ENCODE results near the gene LYPD6.

Gene LYPD6

DNA sequence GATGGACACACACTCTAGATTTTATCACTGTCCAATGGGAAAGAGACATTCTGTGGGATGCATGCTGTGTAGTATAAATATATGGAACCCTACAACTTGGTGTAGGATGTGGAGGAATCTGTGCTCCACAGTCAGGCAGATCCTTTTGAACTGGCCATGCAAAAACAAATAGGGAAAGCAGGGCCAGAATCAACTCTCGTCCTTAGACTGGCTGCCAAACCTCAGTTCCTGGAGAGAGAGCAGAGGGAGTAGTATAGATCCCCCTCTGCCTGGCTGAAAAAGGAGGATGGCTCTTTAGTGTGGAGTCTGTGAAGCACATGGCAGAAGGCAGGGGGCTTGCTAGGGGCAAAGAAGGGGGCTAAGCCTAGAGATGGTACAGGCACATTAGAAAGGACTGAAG is 84.7 kb downstream of the LYPD6 start:
- no peak for TF ChIP-seq ZFP37 (tag by site-specific recombination; IDR thresholded peaks at IDR 0.05)
- TF ChIP-seq ZEB2 (tag by site-specific recombination; IDR thresholded peaks at IDR 0.05), result no peak
- TF ChIP-seq ZNF701 (tag by site-specific recombination; IDR thresholded peaks at IDR 0.05), result no peak
- TF ChIP-seq ZNF610 (tag by site-specific recombination; IDR thresholded peaks at IDR 0.05; ENCODE audit: borderline replicate concordance), result no peak
- TF ChIP-seq KLF9 (tag by site-specific recombination; IDR thresholded peaks at IDR 0.05; ENCODE audit: low read depth), result no peak
- H3K4me3 ChIP-seq (ENCODE audit: low read depth, low read length), result no peak overlapping the region
- no peaks in the 10 kb centered on the region; the same call in 1 of the 2 replicates for H3K4me1 ChIP-seq (ENCODE audit: control insufficient read depth, insufficient read depth, low read length)
- CTCF ChIA-PET, result interaction anchor here (0.6 kb wide), 1 partner anchor 228 kb away, joined by 4 read pairs; no protein-coding TSS in a partner anchor
- H3K27ac ChIP-seq (ENCODE audit: extremely low read depth, low read depth, low read length), result no peak overlapping the region
- no peaks in the 10 kb centered on the region for H3K36me3 ChIP-seq (ENCODE audit: control insufficient read depth in 2 of 2, insufficient read depth in 1 of 2, low read length in 2 of 2)
- POLR2A ChIA-PET, result no interaction called here
- no peaks in the 10 kb centered on the region for H3K9me3 ChIP-seq (ENCODE audit: control insufficient read depth, insufficient read depth, low read depth, low read length)

DNA sequence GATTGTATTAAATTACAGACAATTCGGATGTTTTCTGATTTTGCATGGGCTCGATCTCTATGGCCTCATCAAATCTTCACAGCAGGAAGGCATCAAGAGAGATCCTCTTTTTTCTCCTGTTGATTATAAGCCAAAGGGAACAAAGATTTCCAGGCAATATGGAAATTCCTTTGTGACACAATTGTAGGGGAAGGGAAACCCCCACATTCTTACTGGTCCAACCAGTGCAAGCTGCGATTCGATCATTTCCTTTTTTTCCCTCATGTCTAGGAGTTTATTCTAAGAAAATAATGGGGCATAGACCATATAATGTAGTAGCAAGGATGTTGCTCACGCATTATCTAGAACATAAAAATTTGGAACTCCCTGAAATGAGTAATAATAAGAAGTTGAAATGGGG is 87.7 kb downstream of the LYPD6 start:
- ChIA-PET CTCF (no interaction called here), POLR2A (no interaction called here)
- H3K4me1 ChIP-seq (ENCODE audit: control insufficient read depth, insufficient read depth, low read length), result no peaks in the 10 kb centered on the region
- H3K36me3 ChIP-seq (ENCODE audit: control insufficient read depth in 2 of 2, insufficient read depth in 1 of 2, low read length in 2 of 2), result no peaks in the 10 kb centered on the region
- H3K9me3 ChIP-seq (ENCODE audit: control insufficient read depth, insufficient read depth, low read depth, low read length), result no peaks in the 10 kb centered on the region
- no peak overlapping the region for H3K27ac ChIP-seq (ENCODE audit: extremely low read depth, low read depth, low read length)
- H3K4me3 ChIP-seq (ENCODE audit: low read depth, low read length), result no peak overlapping the region
- no peak for TF ChIP-seq ZNF114 (tag by site-specific recombination; IDR thresholded peaks at IDR 0.05)
- TF ChIP-seq ZFP37 (tag by site-specific recombination; IDR thresholded peaks at IDR 0.05), result no peak
- TF ChIP-seq YY2 (tag by site-specific recombination; IDR thresholded peaks at IDR 0.05), result no peak
- TF ChIP-seq ZNF214 (tag by site-specific recombination; IDR thresholded peaks at IDR 0.05; ENCODE audit: borderline replicate concordance), result no peak
- no peak for TF ChIP-seq ZNF707 (tag by site-specific recombination; IDR thresholded peaks at IDR 0.05)
- no peak for TF ChIP-seq ZNF2 (tag by site-specific recombination; IDR thresholded peaks at IDR 0.05)

DNA sequence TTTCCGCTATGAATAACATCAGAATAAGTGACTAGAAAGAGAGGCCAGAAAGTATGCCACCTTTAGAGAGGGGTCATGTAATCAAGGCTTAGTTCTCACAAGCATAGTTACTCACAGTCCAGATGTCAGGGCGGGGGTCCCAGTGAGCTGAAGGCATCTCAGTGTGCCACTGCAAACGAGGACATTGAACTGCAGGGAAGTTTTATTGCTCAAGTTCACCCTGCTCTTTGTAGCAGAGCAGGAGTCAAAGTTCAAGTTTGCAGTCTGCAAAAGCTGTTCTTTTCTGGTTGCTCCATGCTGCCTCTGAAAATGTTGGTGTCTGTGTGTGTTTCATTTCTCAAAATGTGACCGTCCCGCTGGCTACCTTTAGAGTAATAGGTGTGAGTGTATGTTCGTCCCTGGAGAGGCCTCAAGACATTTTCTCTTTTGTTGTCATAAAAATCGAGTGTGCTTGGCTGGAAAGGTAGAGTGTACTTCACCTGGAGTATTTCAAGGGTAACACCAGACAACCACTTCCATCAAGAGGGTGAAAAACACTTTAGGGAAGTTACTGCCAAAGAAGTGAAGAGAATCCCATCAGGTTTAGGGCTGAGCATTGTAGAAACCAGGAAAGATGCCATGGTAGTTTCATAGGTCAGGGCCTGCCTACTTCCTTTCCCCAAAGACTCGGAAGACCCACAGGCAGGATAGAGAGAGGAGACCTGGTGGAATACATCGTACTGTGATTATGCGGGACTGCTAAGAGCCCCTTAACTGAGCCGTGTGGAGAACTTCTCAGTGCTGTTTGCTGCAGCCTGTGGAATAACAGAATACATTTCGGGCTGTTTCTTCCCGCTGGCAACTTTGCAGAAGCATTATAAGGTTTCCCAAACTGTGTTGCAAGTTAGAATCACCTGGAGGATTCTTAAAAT is 89.9 kb downstream of the LYPD6 start:
- POLR2A ChIA-PET, result interaction anchor here (0.7 kb wide), 1 partner anchor 181 kb away, joined by 3 read pairs; no protein-coding TSS in a partner anchor
- Histone ChIP-seq H3K27ac (ENCODE audit: extremely low read depth, low read depth, low read length) (no peak overlapping the region), H3K4me3 (ENCODE audit: low read depth, low read length) (no peak overlapping the region), H3K36me3 (ENCODE audit: control insufficient read depth in 2 of 2, insufficient read depth in 1 of 2, low read length in 2 of 2) (no peaks in the 10 kb centered on the region), H3K9me3 (ENCODE audit: control insufficient read depth, insufficient read depth, low read depth, low read length) (no peaks in the 10 kb centered on the region), H3K4me1 (ENCODE audit: control insufficient read depth, insufficient read depth, low read length) (no peaks in the 10 kb centered on the region)
- TF ChIP-seq ZNF311 (tag by site-specific recombination; IDR thresholded peaks at IDR 0.05; ENCODE audit: borderline replicate concordance) (no peak), MYNN (tag by site-specific recombination; IDR thresholded peaks at IDR 0.05; ENCODE audit: borderline replicate concordance) (no peak), ZSCAN16 (tag by site-specific recombination; IDR thresholded peaks at IDR 0.05) (no peak), ZFP41 (tag by site-specific recombination; IDR thresholded peaks at IDR 0.05; ENCODE audit: borderline replicate concordance) (no peak), ZNF114 (tag by site-specific recombination; IDR thresholded peaks at IDR 0.05) (no peak), ZNF174 (tag by site-specific recombination; IDR thresholded peaks at IDR 0.05) (no peak), ZNF24 (tag by site-specific recombination; IDR thresholded peaks at IDR 0.05) (no peak), TCF7L2 (IDR thresholded peaks at IDR 0.05; ENCODE audit: borderline replicate concordance, low read depth, low read length) (no peak), ZNF138 (tag by site-specific recombination; IDR thresholded peaks at IDR 0.05; ENCODE audit: borderline replicate concordance) (no peak), ZBTB7A (tag by site-specific recombination; IDR thresholded peaks at IDR 0.05; ENCODE audit: low read depth) (no peak)
- CTCF ChIA-PET, result interaction anchor here (0.8 kb wide), 1 partner anchor 403 kb away, joined by 3 read pairs; no protein-coding TSS in a partner anchor

DNA sequence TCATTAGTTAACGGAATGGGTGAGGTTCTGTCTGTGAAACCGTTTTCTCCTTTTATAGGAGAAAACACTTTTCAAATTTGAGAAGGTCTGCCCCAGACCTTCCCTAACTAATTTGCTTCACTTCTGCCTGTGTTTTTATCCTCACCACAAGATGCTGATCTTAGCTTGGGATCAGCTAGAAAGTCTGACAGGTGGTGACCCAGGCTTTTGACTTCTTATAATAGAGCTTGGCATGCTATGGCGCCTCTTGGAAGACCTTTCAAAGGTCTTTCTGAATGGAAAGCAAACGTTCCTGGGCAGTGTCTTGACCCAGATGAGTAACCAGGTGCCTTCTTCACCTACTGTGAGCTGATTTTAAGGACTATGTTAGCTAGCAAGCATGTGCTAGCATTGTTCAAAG is 91.4 kb downstream of the LYPD6 start:
- H3K27ac ChIP-seq (ENCODE audit: extremely low read depth, low read depth, low read length), result no peak overlapping the region
- no peaks in the 10 kb centered on the region for H3K4me1 ChIP-seq (ENCODE audit: control insufficient read depth, insufficient read depth, low read length)
- no peaks in the 10 kb centered on the region for H3K9me3 ChIP-seq (ENCODE audit: control insufficient read depth, insufficient read depth, low read depth, low read length)
- ChIA-PET CTCF (interaction anchor here (1.6 kb wide), 1 partner anchor 404 kb away, joined by 3 read pairs; no protein-coding TSS in a partner anchor), POLR2A (no interaction called here)
- TF ChIP-seq, protein P1, sequence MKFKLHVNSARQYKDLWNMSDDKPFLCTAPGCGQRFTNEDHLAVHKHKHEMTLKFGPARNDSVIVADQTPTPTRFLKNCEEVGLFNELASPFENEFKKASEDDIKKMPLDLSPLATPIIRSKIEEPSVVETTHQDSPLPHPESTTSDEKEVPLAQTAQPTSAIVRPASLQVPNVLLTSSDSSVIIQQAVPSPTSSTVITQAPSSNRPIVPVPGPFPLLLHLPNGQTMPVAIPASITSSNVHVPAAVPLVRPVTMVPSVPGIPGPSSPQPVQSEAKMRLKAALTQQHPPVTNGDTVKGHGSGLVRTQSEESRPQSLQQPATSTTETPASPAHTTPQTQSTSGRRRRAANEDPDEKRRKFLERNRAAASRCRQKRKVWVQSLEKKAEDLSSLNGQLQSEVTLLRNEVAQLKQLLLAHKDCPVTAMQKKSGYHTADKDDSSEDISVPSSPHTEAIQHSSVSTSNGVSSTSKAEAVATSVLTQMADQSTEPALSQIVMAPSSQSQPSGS (tag by site-specific recombination; IDR thresholded peaks at IDR 0.05; ENCODE audit: low read depth), result no peak
- H3K36me3 ChIP-seq (ENCODE audit: control insufficient read depth in 2 of 2, insufficient read depth in 1 of 2, low read length in 2 of 2), result no peaks in the 10 kb centered on the region
- H3K4me3 ChIP-seq (ENCODE audit: low read depth, low read length), result no peak overlapping the region
